H1 (cell line): ENCODE data around the gene CRTAP. TPM values are rescaled to one million over a fixed set of nuclear protein-coding genes. Genes with fewer than 3 reads are reported as not detected.

Experiments
- CTCF ChIA-PET: fragments of 300-600 bp; sonication (Branson Sonifier 250); formaldehyde crosslinking; loops from one replicate; lab custom pipeline; 2021; ENCODE audit not compliant: partially characterized antibody; lab: Charles Lee
- POLR2A ChIA-PET: fragments of 300-600 bp; sonication (Branson Sonifier 250); formaldehyde crosslinking; loops from one replicate; lab custom pipeline; 2021; ENCODE audit warnings: inconsistent platforms; ENCODE audit not compliant: partially characterized antibody; lab: Charles Lee
- DNase-seq, 2 experiments: peaks; one replicate each; pipeline versions ENCODE4 v3.0.0 to v3.0.0-alpha.2; 2010 to 2022; ENCODE audit warnings: low spot score in 2 of 2, low read depth in 1 of 2, mixed read lengths in 1 of 2
- FAIRE-seq: peaks from 2 replicates; lab custom pipeline; 2011; peaks lifted over from hg19 to GRCh38; lab: Jason Lieb, UNC
- H2AFZ ChIP-seq: 2 replicates; pipeline ENCODE4 v1.8.1; 2012; ENCODE audit warnings: low read length, inconsistent platforms
- H2AK5ac ChIP-seq: 2 replicates; pipeline ENCODE4 v1.6.1; 2013; ENCODE audit warnings: low read depth, low read length
- H2BK120ac ChIP-seq: replicated peaks from 2 replicates; pipeline ENCODE3; 2013; ENCODE audit warnings: low read depth, low read length, inconsistent platforms
- H2BK12ac ChIP-seq: 2 replicates; pipeline ENCODE4 v1.6.1; 2013; ENCODE audit warnings: low read depth, low read length
- H2BK15ac ChIP-seq: 2 replicates; pipeline ENCODE4 v1.6.1; 2013; ENCODE audit warnings: low read length
- H2BK20ac ChIP-seq: 2 replicates; pipeline ENCODE4 v1.6.1; 2013; ENCODE audit warnings: low read length
- H2BK5ac ChIP-seq: 2 replicates; pipeline ENCODE4 v1.6.1; 2013; ENCODE audit warnings: low read depth, low read length
- H3K14ac ChIP-seq: 2 replicates; pipeline ENCODE4 v1.6.1; 2013; ENCODE audit warnings: inconsistent platforms; ENCODE audit not compliant: insufficient read length
- H3K18ac ChIP-seq: 2 replicates; pipeline ENCODE4 v1.6.1; 2013; ENCODE audit warnings: low read length; ENCODE audit errors: extremely low read depth
- H3K23ac ChIP-seq: 2 replicates; pipeline ENCODE4 v1.6.1; 2013; ENCODE audit warnings: inconsistent platforms; ENCODE audit not compliant: insufficient read length
- H3K23me2 ChIP-seq: 2 replicates; pipeline ENCODE4 v1.6.1; 2013; ENCODE audit warnings: low read depth, low read length
- H3K27ac ChIP-seq: 2 replicates; pipeline ENCODE4 v1.6.1; 2011; ENCODE audit warnings: low read depth, low read length, inconsistent platforms
- H3K27me3 ChIP-seq, 4 experiments: replicated peaks in 1 of 4; 1 replicate in 1 of 4; 2 replicates in 3 of 4; pipeline versions ENCODE4 v1.6.1 to v1.8.1; 2011 to 2013; ENCODE audit warnings: low read length in 3 of 4, mild to moderate bottlenecking in 3 of 4, inconsistent platforms in 2 of 4, mixed read lengths in 2 of 4, moderate library complexity in 1 of 4; ENCODE audit not compliant: control insufficient read depth in 3 of 4, insufficient read depth in 3 of 4; ENCODE audit errors: extremely low read depth in 1 of 4
- H3K36me3 ChIP-seq, 4 experiments: 2 replicates each; pipeline versions ENCODE4 v1.6.1 to v1.8.1; 2011 to 2013; ENCODE audit warnings: mild to moderate bottlenecking in 4 of 4, low read length in 3 of 4, moderate library complexity in 2 of 4, control low read depth in 1 of 4, inconsistent platforms in 1 of 4; ENCODE audit not compliant: insufficient read depth in 4 of 4, control insufficient read depth in 2 of 4
- H3K4ac ChIP-seq: replicated peaks from 2 replicates; pipeline ENCODE3; 2013; ENCODE audit warnings: low read length, low read depth, mixed read lengths, inconsistent platforms; ENCODE audit not compliant: insufficient read length
- H3K4me1 ChIP-seq, 4 experiments: replicated peaks in 1 of 4; 1 replicate in 1 of 4; 2 replicates in 3 of 4; pipeline versions ENCODE4 v1.6.1 to v1.8.1; 2011 to 2013; ENCODE audit warnings: low read length in 3 of 4, inconsistent platforms in 2 of 4, mixed read lengths in 1 of 4; ENCODE audit not compliant: insufficient read depth in 4 of 4, control insufficient read depth in 3 of 4
- H3K4me2 ChIP-seq, 2 experiments: 2 replicates each; pipeline versions ENCODE4 v1.6.1 to v1.8.1; 2011 to 2013; ENCODE audit warnings: low read depth in 2 of 2, low read length in 2 of 2, control low read depth in 1 of 2, inconsistent platforms in 1 of 2, mild to moderate bottlenecking in 1 of 2; ENCODE audit not compliant: insufficient read depth in 1 of 2
- H3K4me3 ChIP-seq, 4 experiments: fragments of 200-600, 300-600 bp in 1 of 4; sonication (generic), shearing (Covaris generic), sonication (Bioruptor Twin) in 1 of 4; 2 replicates each; pipeline versions ENCODE4 v1.5.1 to v1.8.1; 2011 to 2016; ENCODE audit warnings: low read length in 4 of 4, low read depth in 3 of 4, control low read depth in 2 of 4, inconsistent platforms in 2 of 4, mild to moderate bottlenecking in 2 of 4, mixed read lengths in 1 of 4, moderate library complexity in 1 of 4; ENCODE audit not compliant: insufficient read depth in 2 of 4; ENCODE audit errors: extremely low read depth in 1 of 4
- H3K56ac ChIP-seq: replicated peaks from 2 replicates; pipeline ENCODE3; 2013; ENCODE audit warnings: low read depth, mild to moderate bottlenecking, mixed read lengths, low read length, inconsistent platforms; ENCODE audit not compliant: insufficient read length
- H3K79me1 ChIP-seq: 2 replicates; pipeline ENCODE4 v1.6.1; 2013; ENCODE audit warnings: low read depth, low read length, control low read depth
- H3K79me2 ChIP-seq, 2 experiments: 2 replicates each; pipeline versions ENCODE4 v1.6.1 to v1.8.1; 2012 to 2013; ENCODE audit warnings: low read length in 2 of 2, mild to moderate bottlenecking in 2 of 2, inconsistent platforms in 1 of 2; ENCODE audit not compliant: insufficient read depth in 2 of 2, control insufficient read depth in 1 of 2
- H3K9ac ChIP-seq, 4 experiments: replicated peaks in 1 of 4; 1 replicate in 1 of 4; 2 replicates in 3 of 4; pipeline versions ENCODE4 v1.6.1 to v1.8.1; 2011 to 2013; ENCODE audit warnings: low read depth in 3 of 4, low read length in 3 of 4, control low read depth in 2 of 4, mild to moderate bottlenecking in 2 of 4, moderate library complexity in 2 of 4, inconsistent platforms in 1 of 4; ENCODE audit errors: extremely low read depth in 1 of 4
- H3K9me3 ChIP-seq, 2 experiments: 2 replicates each; pipeline versions ENCODE4 v1.6.1 to v1.8.1; 2012 to 2013; ENCODE audit warnings: mild to moderate bottlenecking in 2 of 2, moderate library complexity in 2 of 2, control low read depth in 1 of 2, inconsistent platforms in 1 of 2, low read depth in 1 of 2, low read length in 1 of 2, mixed read lengths in 1 of 2; ENCODE audit not compliant: insufficient read depth in 2 of 2
- H4K20me1 ChIP-seq, 2 experiments: replicated peaks in 1 of 2; 2 replicates each; pipeline versions ENCODE3 to v1.8.1; 2011 to 2013; ENCODE audit warnings: inconsistent platforms in 2 of 2, low read length in 2 of 2, mild to moderate bottlenecking in 1 of 2; ENCODE audit not compliant: insufficient read depth in 2 of 2, control insufficient read depth in 1 of 2
- H4K5ac ChIP-seq: 2 replicates; pipeline ENCODE4 v1.6.1; 2013; ENCODE audit warnings: low read length, low read depth, mixed read lengths, inconsistent platforms; ENCODE audit not compliant: insufficient read length
- H4K8ac ChIP-seq: 2 replicates; pipeline ENCODE4 v1.8.0; 2013; ENCODE audit warnings: mild to moderate bottlenecking, moderate library complexity, low read length, inconsistent platforms; ENCODE audit not compliant: insufficient read depth; ENCODE audit errors: extremely low read depth
- H4K91ac ChIP-seq: replicated peaks from 2 replicates; pipeline ENCODE3; 2013; ENCODE audit warnings: low read length, mixed read lengths, inconsistent platforms; ENCODE audit not compliant: insufficient read length
- ATF2 ChIP-seq: IDR thresholded peaks from 2 replicates; pipeline ENCODE4 v1.6.1; 2012; ENCODE audit warnings: low read length, inconsistent platforms
- ATF3 ChIP-seq: IDR thresholded peaks from 2 replicates; pipeline ENCODE4 v1.6.1; 2011; ENCODE audit warnings: low read depth, mild to moderate bottlenecking, low read length; ENCODE audit not compliant: insufficient read depth
- BACH1 ChIP-seq: IDR thresholded peaks from 2 replicates; pipeline ENCODE4 v1.6.1; 2012; ENCODE audit warnings: low read length, improper control_type of control experiment
- CTCF ChIP-seq, 3 experiments: IDR thresholded peaks; 1 replicate in 2 of 3; 2 replicates in 1 of 3; pipeline versions ENCODE4 v1.5.1 to v1.6.1; 2011; ENCODE audit warnings: low read length in 3 of 3, mild to moderate bottlenecking in 3 of 3, inconsistent platforms in 2 of 3, low read depth in 1 of 3, moderate library complexity in 1 of 3; ENCODE audit not compliant: insufficient read depth in 1 of 3; ENCODE audit errors: control extremely low read depth in 1 of 3
- EZH2 ChIP-seq: fragments of 200-600 bp; sonication (generic); IDR thresholded peaks from 2 replicates; pipeline ENCODE4 v1.7.1; 2012; ENCODE audit warnings: low read depth, mild to moderate bottlenecking, moderate library complexity, low read length, inconsistent platforms; ENCODE audit not compliant: severe bottlenecking
- GABPA ChIP-seq: IDR thresholded peaks from 2 replicates; pipeline ENCODE4 v1.6.1; 2011; ENCODE audit warnings: mild to moderate bottlenecking, low read length, moderate library complexity, borderline replicate concordance; ENCODE audit not compliant: insufficient read depth
- KDM5A ChIP-seq: fragments of 200-600 bp; IDR thresholded peaks from 2 replicates; pipeline ENCODE4 v1.7.1; 2012; ENCODE audit warnings: mild to moderate bottlenecking, low read length, inconsistent platforms, mixed read lengths
- RAD21 ChIP-seq, 2 experiments: IDR thresholded peaks in 1 of 2; conservative IDR thresholded peaks in 1 of 2; 2 replicates each; pipeline ENCODE4 v1.6.1; 2011; ENCODE audit warnings: low read depth in 2 of 2, low read length in 2 of 2, improper control_type of control experiment in 1 of 2, inconsistent platforms in 1 of 2, mild to moderate bottlenecking in 1 of 2, moderate library complexity in 1 of 2
- WGBS, 2 experiments: shearing (Covaris generic) in 1 of 2; methylation state at CpG; one replicate each; pipeline versions ENCODE4 v1.1.6 to v1.1.7; 2013 to 2015; ENCODE audit warnings: low lambda C conversion rate in 2 of 2, mixed read lengths in 2 of 2, inconsistent platforms in 1 of 2, low coverage in 1 of 2, missing lambda C conversion rate in 1 of 2; ENCODE audit not compliant: insufficient replicate concordance in 2 of 2, insufficient coverage in 1 of 2, insufficient read length in 1 of 2; ENCODE audit errors: extremely low coverage in 1 of 2, missing lambda C conversion rate in 1 of 2; 5-methylcytosine and 5-hydroxymethylcytosine counted together
- polyA plus RNA-seq, 7 experiments: library from polyadenylated mRNA; depleted of rRNA in 3 of 7; stranded (reverse) in 5 of 7; unstranded in 2 of 7; fragments of >200 nt in 5 of 7; fragments of 200-250 nt in 2 of 7; gene quantifications; 1 replicate in 5 of 7; 2 replicates in 1 of 7; 4 replicates in 1 of 7; pipeline versions ENCODE4 v1.2.1 to v1.2.3, GENCODE V29; 2011 to 2013; ENCODE audit warnings: missing spikeins in 2 of 7, mixed read lengths in 2 of 7
- total RNA-seq: library from RNA; stranded (reverse); fragmentation: NEBNext Ultra II Directional; extraction: Animal tissue kit (Norgen Biotek cat#: 25700); gene quantifications from 2 replicates; pipeline ENCODE4 v1.2.1, GENCODE V29; 2021

Gene CRTAP
- total and polyA plus RNA-seq, 2 of the 8 experiments (the other 6 are each of a cell fraction or from before 2014, with no cell fraction given): 159 to 188 TPM

GRCh38 chr3:33165372-33165771 lies 51.6 kb downstream of the CRTAP start:
- Histone ChIP-seq H3K79me2 (no peaks in the 10 kb centered on the region), H3K4me1 (no peaks in the 10 kb centered on the region), H2AFZ (no peak overlapping the region), H3K14ac (no peak overlapping the region), H2BK20ac (no peak overlapping the region), H2AK5ac (no peak overlapping the region), H3K23me2 (no peaks in the 10 kb centered on the region), H4K91ac (no peak overlapping the region), H3K36me3 (no peaks in the 10 kb centered on the region), H2BK5ac (no peak overlapping the region), H3K18ac (no peak overlapping the region), H3K56ac (no peak overlapping the region), H3K4me2 (no peak overlapping the region), H3K9me3 (no peaks in the 10 kb centered on the region), H3K79me1 (no peaks in the 10 kb centered on the region), H3K4me3 (no peak overlapping the region), H2BK12ac (no peak overlapping the region), H2BK120ac (no peak overlapping the region), H4K5ac (no peak overlapping the region), H3K27ac (no peak overlapping the region), H3K4ac (no peak overlapping the region), H3K9ac (no peak overlapping the region), H2BK15ac (no peak overlapping the region), H3K27me3 (no peaks in the 10 kb centered on the region), H3K23ac (no peak overlapping the region), H4K20me1 (no peaks in the 10 kb centered on the region), H4K8ac (no peak overlapping the region)
- ChIA-PET CTCF (no interaction called here), POLR2A (no interaction called here)
- WGBS, 2 experiments: 90% methylated on average over 1 of the region's 1 CpG; no CpG with 5 or more reads in 1 of the 2 experiments
- no peak for FAIRE-seq
- no peak for DNase-seq
- no peak for TF ChIP-seq CTCF (IDR thresholded peaks at IDR 0.05; ENCODE audit: control extremely low read depth in 1 of 3, insufficient read depth in 1 of 3, low read depth in 1 of 3, low read length in 3 of 3)
- no peak for TF ChIP-seq KDM5A
- TF ChIP-seq RAD21 (IDR thresholded peaks at IDR 0.05 in 1 of 2, conservative IDR thresholded peaks at IDR 0.05 in 1 of 2; ENCODE audit: low read depth in 2 of 2, low read length in 2 of 2): no peak
- no peak for TF ChIP-seq EZH2
- TF ChIP-seq BACH1: no peak
- TF ChIP-seq ATF2: no peak
- TF ChIP-seq ATF3: no peak
- TF ChIP-seq GABPA: no peak
